GM06990 (cell line): ENCODE measurements around the gene APOA1.
A peak's percentile ranks its signal among the peaks of the same experiment; 100 is the strongest.

Source experiments
- DNase-seq: peaks from one replicate; pipeline ENCODE4 v3.0.0-alpha.2; 2011; ENCODE audit not compliant: insufficient read length; ENCODE audit errors: extremely low read depth
- H3K27me3 ChIP-seq: replicated peaks from 2 replicates; pipeline ENCODE4 v1.6.0; 2011; ENCODE audit warnings: low read length; ENCODE audit not compliant: control insufficient read depth, insufficient read depth
- H3K36me3 ChIP-seq: 2 replicates; pipeline ENCODE4 v1.5.1; 2011; ENCODE audit warnings: low read length; ENCODE audit not compliant: control insufficient read depth, insufficient read depth
- H3K4me3 ChIP-seq: replicated peaks from 2 replicates; pipeline ENCODE4 v1.5.1; 2011; ENCODE audit warnings: low read depth, mild to moderate bottlenecking, control low read depth, low read length
- CTCF ChIP-seq: IDR thresholded peaks from 2 replicates; pipeline ENCODE4 v1.5.1; 2011; ENCODE audit warnings: low read length, control low read depth, mild to moderate bottlenecking, inconsistent platforms; ENCODE audit not compliant: insufficient read depth, poor library complexity, severe bottlenecking

Gene APOA1

GRCh38 chr11:116787436-116787785, 50.0 kb downstream of the APOA1 start:
- H3K4me3 ChIP-seq: peak overlapping the region; percentile 78
- peaks cover 24% of the 10 kb centered on the region for H3K36me3 ChIP-seq
- DNase-seq: no peak
- no peak for TF ChIP-seq CTCF
- H3K27me3 ChIP-seq: no peaks in the 10 kb centered on the region

GRCh38 chr11:116786966-116787365, 50.5 kb downstream of the APOA1 start:
- no peak for DNase-seq
- H3K4me3 ChIP-seq: peak overlapping the region; percentile 78
- no peaks in the 10 kb centered on the region for H3K27me3 ChIP-seq
- H3K36me3 ChIP-seq: peaks cover 25% of the 10 kb centered on the region
- TF ChIP-seq CTCF: no peak

GRCh38 chr11:116786326-116786725, 51.1 kb downstream of the APOA1 start:
- no peak for DNase-seq
- H3K4me3 ChIP-seq: no peak overlapping the region
- peaks cover 26% of the 10 kb centered on the region for H3K36me3 ChIP-seq
- no peak for TF ChIP-seq CTCF
- no peaks in the 10 kb centered on the region for H3K27me3 ChIP-seq
